SU-DHL-6 (cell line): ENCODE data around the gene NTF3.

Source experiments
- H2AFZ ChIP-seq: fragments of 200-600 bp; sonication (generic); 2 replicates; pipeline ENCODE4 v1.6.1; 2014; ENCODE audit warnings: low read depth, mild to moderate bottlenecking, moderate library complexity, mixed read lengths, antibody characterized with exemption, low read length; ENCODE audit not compliant: severe bottlenecking
- H3F3A ChIP-seq: fragments of 200-600 bp; shearing (Covaris generic); 2 replicates; pipeline ENCODE4 v1.6.0; 2016; ENCODE audit warnings: antibody characterized with exemption, mild to moderate bottlenecking; ENCODE audit not compliant: insufficient read depth
- H3K27ac ChIP-seq: fragments of 200-600 bp; sonication (generic); 2 replicates; pipeline ENCODE4 v1.5.1; 2016; ENCODE audit warnings: low read depth, mild to moderate bottlenecking, low read length, moderate library complexity, mixed read lengths
- H3K27me3 ChIP-seq: fragments of 200-600 bp; sonication (generic), shearing (Covaris generic); 2 replicates; pipeline ENCODE4 v1.6.0; 2014; ENCODE audit warnings: mild to moderate bottlenecking, low read length
- H3K36me3 ChIP-seq: fragments of 200-600 bp; sonication (generic); 2 replicates; pipeline ENCODE4 v1.6.1; 2014; ENCODE audit warnings: mild to moderate bottlenecking, low read length, mixed read lengths
- H3K4me2 ChIP-seq: fragments of 300-600, 200-600 bp; shearing (Covaris generic), sonication (generic); 2 replicates; pipeline ENCODE4 v1.6.0; 2014; ENCODE audit warnings: low read length, low read depth, mild to moderate bottlenecking; ENCODE audit not compliant: poor library complexity, severe bottlenecking
- H3K4me3 ChIP-seq: fragments of 200-600 bp; sonication (generic); 2 replicates; pipeline ENCODE4 v1.5.1; 2014; ENCODE audit warnings: antibody characterized with exemption, low read length, mild to moderate bottlenecking, mixed read lengths; ENCODE audit not compliant: insufficient read depth, poor library complexity, severe bottlenecking
- H3K79me2 ChIP-seq: fragments of 200-600 bp; sonication (generic); 2 replicates; pipeline ENCODE4 v1.6.1; 2014; ENCODE audit warnings: mild to moderate bottlenecking, low read length, moderate library complexity; ENCODE audit not compliant: insufficient read depth
- H3K9ac ChIP-seq: fragments of 200-600 bp; sonication (generic); 2 replicates; pipeline ENCODE4 v1.7.0; 2014; ENCODE audit warnings: mild to moderate bottlenecking, low read length
- H3K9me2 ChIP-seq: fragments of 200-600 bp; sonication (generic); replicated peaks from 2 replicates; pipeline ENCODE4 v1.6.1; 2014; ENCODE audit warnings: low read length; ENCODE audit not compliant: insufficient read depth
- H3K9me3 ChIP-seq: fragments of 200-600 bp; sonication (generic); 2 replicates; pipeline ENCODE4 v1.6.1; 2014; ENCODE audit warnings: low read length, mixed read lengths; ENCODE audit not compliant: insufficient read depth
- H4K20me1 ChIP-seq: fragments of 200-600 bp; sonication (generic); 2 replicates; pipeline ENCODE4 v1.6.1; 2014; ENCODE audit warnings: low read depth, mild to moderate bottlenecking, antibody characterized with exemption, low read length, moderate library complexity, mixed read lengths
- CTCF ChIP-seq: fragments of 200-600 bp; sonication (generic); IDR thresholded peaks from one replicate; pipeline ENCODE4 v1.5.1; 2017; ENCODE audit warnings: antibody characterized with exemption, mild to moderate bottlenecking, low read length, moderate library complexity; ENCODE audit not compliant: insufficient read depth, poor library complexity, severe bottlenecking
- EZH2phosphoT487 ChIP-seq: fragments of 200-600 bp; sonication (generic), shearing (Covaris generic); conservative IDR thresholded peaks from 2 replicates; pipeline ENCODE4 v1.6.1; 2018; ENCODE audit warnings: mild to moderate bottlenecking, antibody characterized with exemption, low read length, moderate library complexity, mixed read lengths

NTF3 gene

GRCh38 chr12:5510251-5510805 lies 78.4 kb downstream of the NTF3 start:
- no peak overlapping the region for H2AFZ ChIP-seq
- H3K4me2 ChIP-seq = no peak overlapping the region
- H3K79me2 ChIP-seq = no peaks in the 10 kb centered on the region

GRCh38 chr12:5511256-5511643 lies 79.3 kb downstream of the NTF3 start:
- TF ChIP-seq CTCF (no peak), EZH2phosphoT487 (no peak)
- no peaks in the 10 kb centered on the region for H3K9me3 ChIP-seq
- no peaks in the 10 kb centered on the region for H3F3A ChIP-seq
- no peaks in the 10 kb centered on the region for H3K36me3 ChIP-seq
- no peaks in the 10 kb centered on the region for H4K20me1 ChIP-seq
- no peaks in the 10 kb centered on the region for H3K79me2 ChIP-seq
- H2AFZ ChIP-seq = no peak overlapping the region
- no peaks in the 10 kb centered on the region for H3K9me2 ChIP-seq
- H3K27ac ChIP-seq = no peak overlapping the region
- H3K27me3 ChIP-seq = no peaks in the 10 kb centered on the region
- H3K9ac ChIP-seq = no peak overlapping the region
- H3K4me2 ChIP-seq = no peak overlapping the region
- H3K4me3 ChIP-seq = no peak overlapping the region

More at GRCh38 chr12:5510251-5510805, 78.4 kb downstream of the NTF3 start:
- no peaks in the 10 kb centered on the region for H3K36me3 ChIP-seq
- H3K9me2 ChIP-seq = no peaks in the 10 kb centered on the region
- no peak overlapping the region for H3K9ac ChIP-seq
- TF ChIP-seq EZH2phosphoT487 = no peak
- no peak for TF ChIP-seq CTCF
- no peak overlapping the region for H3K27ac ChIP-seq
- no peaks in the 10 kb centered on the region for H3K27me3 ChIP-seq
- no peaks in the 10 kb centered on the region for H4K20me1 ChIP-seq
- no peaks in the 10 kb centered on the region for H3K9me3 ChIP-seq
- H3F3A ChIP-seq = no peaks in the 10 kb centered on the region
- no peak overlapping the region for H3K4me3 ChIP-seq

- Histone ChIP-seq H3K9me2 (no peaks in the 10 kb centered on the region), H3K9me3 (no peaks in the 10 kb centered on the region), H3K4me2 (no peak overlapping the region), H3K4me3 (no peak overlapping the region), H3F3A (no peaks in the 10 kb centered on the region), H3K36me3 (no peaks in the 10 kb centered on the region), H4K20me1 (no peaks in the 10 kb centered on the region), H3K27me3 (no peaks in the 10 kb centered on the region), H3K79me2 (no peaks in the 10 kb centered on the region), H3K27ac (no peak overlapping the region), H2AFZ (no peak overlapping the region), H3K9ac (no peak overlapping the region)
- TF ChIP-seq EZH2phosphoT487 (no peak), CTCF (peak; percentile 39)
Measured at GRCh38 chr12:5511644-5512600, 80.0 kb downstream of the NTF3 start.
